Measurements from ENCODE around the gene ISLR2.

ISLR2 gene

GRCh38 chr15:74129586-74130154 is 716 bp upstream of the ISLR2 start:
- no peak for DNase-seq

GRCh38 chr15:74130849-74131627 is 652 bp downstream of the ISLR2 start:
- DNase-seq, result no peak

GRCh38 chr15:74131628-74132413 is 1.4 kb downstream of the ISLR2 start:
- DNase-seq, result no peak

GRCh38 chr15:74132681-74133651 is 2.6 kb downstream of the ISLR2 start:
- no peak for DNase-seq

- no peak for DNase-seq
These were observed 3.5 kb downstream of the ISLR2 start for GRCh38 chr15:74133694-74134386.

- DNase-seq, result no peak
These were observed 4.1 kb downstream of the ISLR2 start for GRCh38 chr15:74134387-74135027.

- no peak for DNase-seq
These were observed 4.7 kb downstream of the ISLR2 start for GRCh38 chr15:74135041-74135565.

GRCh38 chr15:74136540-74136813 is 6.1 kb downstream of the ISLR2 start:
- DNase-seq, result no peak

GRCh38 chr15:74136814-74137536 is 6.6 kb downstream of the ISLR2 start:
- DNase-seq, result no peak

- DNase-seq, result no peak
These were observed 7.1 kb downstream of the ISLR2 start for GRCh38 chr15:74137537-74137894.

GRCh38 chr15:74138642-74139041 is 8.3 kb downstream of the ISLR2 start:
- no peak for DNase-seq

- no peak for DNase-seq
These were observed 11.2 kb downstream of the ISLR2 start for GRCh38 chr15:74141591-74141990.

GRCh38 chr15:74144153-74144775 is 13.9 kb downstream of the ISLR2 start:
- no peak for DNase-seq

- DNase-seq, result no peak
These were observed 16.0 kb downstream of the ISLR2 start for GRCh38 chr15:74146277-74146800.

- no peak for DNase-seq
These were observed 16.7 kb downstream of the ISLR2 start for GRCh38 chr15:74147051-74147450.

GRCh38 chr15:74155766-74156417 is 25.5 kb downstream of the ISLR2 start:
- no peak for DNase-seq

- no peak for DNase-seq
These were observed 26.5 kb downstream of the ISLR2 start for GRCh38 chr15:74156678-74157411.

GRCh38 chr15:74157868-74158827 is 27.8 kb downstream of the ISLR2 start:
- DNase-seq, result no peak

All from CD4-positive, alpha-beta T cell treated with Interferon alpha-2 for 1 hour (primary cell).